ENCODE measurements around the gene NEBL.

- no peak for TF ChIP-seq POLR2AphosphoS5 (IDR thresholded peaks at IDR 0.05; ENCODE audit: borderline replicate concordance, low read depth, low read length)
- TF ChIP-seq EZH2 (IDR thresholded peaks at IDR 0.05): no peak
- TF ChIP-seq FOXP2 (optimal IDR thresholded peaks at IDR 0.05; ENCODE audit: control extremely low read depth, extremely low read length, insufficient read depth): no peak
Observed at GRCh38 chr10:20814116-20814515, 83.0 kb downstream of the NEBL start.
